CD4-positive, alpha-beta T cell (primary cell): Measurements from ENCODE around the gene DAD1. TPM values are rescaled to one million over a fixed set of nuclear protein-coding genes. Genes with fewer than 3 reads are reported as not detected.

Source experiments
- ATAC-seq: fragments of 200-7000 bp; cut with Tn5 transposase; one replicate; pipeline ENCODE4 v1.10.0; 2022; ENCODE audit warnings: mild to moderate bottlenecking; ENCODE audit not compliant: poor library complexity
- CTCF ChIA-PET: fragments of 350-600 bp; sonication (Branson Sonifier 250); formaldehyde crosslinking; loops from one replicate; lab custom pipeline; 2021; ENCODE audit warnings: antibody characterized with exemption, inconsistent platforms; lab: Charles Lee
- POLR2A ChIA-PET: fragments of 350-600 bp; sonication (Branson Sonifier 250); formaldehyde crosslinking; loops from one replicate; lab custom pipeline; 2021; ENCODE audit warnings: antibody characterized with exemption, inconsistent platforms; lab: Charles Lee
- DNase-seq, 14 experiments: peaks; one replicate each; pipeline ENCODE4 v3.0.0-alpha.2; 2013 to 2020; ENCODE audit warnings: mixed read lengths in 2 of 14
- H3K27ac ChIP-seq, 2 donors: one replicate each; pipeline versions ENCODE4 v1.5.1 to v1.7.0; 2013; ENCODE audit warnings: low read length in 2 of 2, low read depth in 1 of 2, mild to moderate bottlenecking in 1 of 2
- H3K27me3 ChIP-seq, 2 experiments: 1 replicate in 1 of 2; 2 replicates in 1 of 2; pipeline versions ENCODE4 v1.6.1 to v1.7.0; 2013; ENCODE audit warnings: low read length in 2 of 2, control low read depth in 1 of 2, mild to moderate bottlenecking in 1 of 2, moderate library complexity in 1 of 2; ENCODE audit not compliant: insufficient read depth in 2 of 2, control insufficient read depth in 1 of 2
- H3K36me3 ChIP-seq: one replicate; pipeline ENCODE4 v1.6.1; 2013; ENCODE audit warnings: low read length, control low read depth; ENCODE audit not compliant: insufficient read depth
- H3K4me1 ChIP-seq: one replicate; pipeline ENCODE4 v1.6.1; 2013; ENCODE audit warnings: low read length, control low read depth; ENCODE audit not compliant: insufficient read depth
- H3K4me3 ChIP-seq: one replicate; pipeline ENCODE4 v1.5.1; 2013; ENCODE audit warnings: mild to moderate bottlenecking, low read length, moderate library complexity
- H3K9me3 ChIP-seq, 2 experiments: 1 replicate in 1 of 2; 2 replicates in 1 of 2; pipeline versions ENCODE4 v1.6.1 to v1.7.0; 2013; ENCODE audit warnings: low read length in 2 of 2, mild to moderate bottlenecking in 2 of 2, control low read depth in 1 of 2, moderate library complexity in 1 of 2; ENCODE audit not compliant: control insufficient read depth in 1 of 2, insufficient read depth in 1 of 2
- H3K27ac Mint-ChIP-seq: one replicate; pipeline ENCODE4 v1.8.0; 2020; ENCODE audit warnings: mixed read lengths
- H3K27me3 Mint-ChIP-seq: one replicate; pipeline ENCODE4 v1.8.0; 2021; ENCODE audit warnings: mixed read lengths
- H3K36me3 Mint-ChIP-seq: one replicate; pipeline ENCODE4 v1.8.0; 2021; ENCODE audit warnings: low read depth, mixed read lengths
- H3K4me1 Mint-ChIP-seq: one replicate; pipeline ENCODE4 v1.8.0; 2021; ENCODE audit warnings: low read depth, mixed read lengths
- H3K4me3 Mint-ChIP-seq: one replicate; pipeline ENCODE4 v1.8.0; 2020; ENCODE audit warnings: mild to moderate bottlenecking, mixed read lengths
- H3K9me3 Mint-ChIP-seq: one replicate; pipeline ENCODE4 v1.8.0; 2020; ENCODE audit warnings: mixed read lengths
- intact Hi-C, 2 experiments: fragments of 100-400 bp; cut with DNase I in 1 of 2; cut with micrococcal nuclease in 1 of 2; formaldehyde crosslinking; loops; one replicate each; pipeline versions ENCODE4 v1.15.1 to v1.9.0; 2023 to 2025; cut with DNase I, micrococcal nuclease
- total RNA-seq, 174 experiments: library from RNA in 2 of 174; stranded (reverse) in 2 of 174; gene quantifications; one replicate each; pipeline ENCODE4 v1.2.3 and lab custom pipeline; 2021 to 2026
- TF ChIP-seq, protein P1 (sequence below): fragments of 200-600 bp; IDR thresholded peaks from one replicate; pipeline ENCODE4 v1.8.0; 2022; ENCODE audit warnings: antibody characterized with exemption, mild to moderate bottlenecking

The DAD1 gene
- total RNA-seq, 2 experiments from 2014 or later, result 41.8 to 44.1 TPM

DNA sequence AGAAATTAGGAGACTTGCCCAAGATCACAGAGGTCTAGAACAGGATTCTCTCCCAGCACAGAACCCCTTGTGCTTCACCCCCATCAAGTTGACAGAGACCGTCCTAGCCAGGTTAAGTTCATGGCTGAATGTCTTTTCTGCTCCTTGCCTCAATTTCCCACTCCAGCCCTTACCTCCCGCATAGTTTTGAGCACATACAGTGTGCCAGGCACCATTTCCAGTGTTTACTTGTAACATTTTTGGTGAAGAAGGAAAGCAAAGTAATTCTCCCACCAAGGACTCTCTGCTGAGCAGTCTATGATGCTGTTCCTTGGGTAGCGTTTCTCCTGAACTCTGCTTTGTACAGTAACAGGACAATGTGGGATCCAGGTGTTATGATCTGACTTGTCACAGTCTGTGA, 10.3 kb upstream of the DAD1 start:
- H3K4me3 Mint-ChIP-seq, result peak overlapping the region; percentile 98
- H3K27me3 Mint-ChIP-seq, result no peaks in the 10 kb centered on the region
- Histone ChIP-seq H3K27me3 (no peaks in the 10 kb centered on the region), H3K9me3 (no peaks in the 10 kb centered on the region), H3K36me3 (peaks cover 27% of the 10 kb centered on the region), H3K4me3 (peak overlapping the region; percentile 75), H3K4me1 (peaks cover 21% of the 10 kb centered on the region), H3K27ac (no peak overlapping the region)
- ChIA-PET POLR2A (interaction anchor here (1.0 to 5.6 kb wide), 5 partner anchors 10 to 272 kb away, joined by 4 to 82 read pairs (median 7); partner anchors contain the start of genes DAD1 and LRP10), CTCF (interaction anchor here (0.8 to 6.4 kb wide), 8 partner anchors 10 to 552 kb away, joined by 3 to 39 read pairs (median 4); partner anchors contain the start of gene DAD1)
- intact Hi-C loops, result no loop called here
- ATAC-seq (no peak), DNase-seq (no peak)
- peak overlapping the region; percentile 77 for H3K27ac Mint-ChIP-seq
- TF ChIP-seq, protein P1, sequence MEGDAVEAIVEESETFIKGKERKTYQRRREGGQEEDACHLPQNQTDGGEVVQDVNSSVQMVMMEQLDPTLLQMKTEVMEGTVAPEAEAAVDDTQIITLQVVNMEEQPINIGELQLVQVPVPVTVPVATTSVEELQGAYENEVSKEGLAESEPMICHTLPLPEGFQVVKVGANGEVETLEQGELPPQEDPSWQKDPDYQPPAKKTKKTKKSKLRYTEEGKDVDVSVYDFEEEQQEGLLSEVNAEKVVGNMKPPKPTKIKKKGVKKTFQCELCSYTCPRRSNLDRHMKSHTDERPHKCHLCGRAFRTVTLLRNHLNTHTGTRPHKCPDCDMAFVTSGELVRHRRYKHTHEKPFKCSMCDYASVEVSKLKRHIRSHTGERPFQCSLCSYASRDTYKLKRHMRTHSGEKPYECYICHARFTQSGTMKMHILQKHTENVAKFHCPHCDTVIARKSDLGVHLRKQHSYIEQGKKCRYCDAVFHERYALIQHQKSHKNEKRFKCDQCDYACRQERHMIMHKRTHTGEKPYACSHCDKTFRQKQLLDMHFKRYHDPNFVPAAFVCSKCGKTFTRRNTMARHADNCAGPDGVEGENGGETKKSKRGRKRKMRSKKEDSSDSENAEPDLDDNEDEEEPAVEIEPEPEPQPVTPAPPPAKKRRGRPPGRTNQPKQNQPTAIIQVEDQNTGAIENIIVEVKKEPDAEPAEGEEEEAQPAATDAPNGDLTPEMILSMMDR, result no peak
- H3K9me3 Mint-ChIP-seq, result no peaks in the 10 kb centered on the region
- H3K4me1 Mint-ChIP-seq, result peaks cover 24% of the 10 kb centered on the region
- H3K36me3 Mint-ChIP-seq, result peaks cover 38% of the 10 kb centered on the region

DNA sequence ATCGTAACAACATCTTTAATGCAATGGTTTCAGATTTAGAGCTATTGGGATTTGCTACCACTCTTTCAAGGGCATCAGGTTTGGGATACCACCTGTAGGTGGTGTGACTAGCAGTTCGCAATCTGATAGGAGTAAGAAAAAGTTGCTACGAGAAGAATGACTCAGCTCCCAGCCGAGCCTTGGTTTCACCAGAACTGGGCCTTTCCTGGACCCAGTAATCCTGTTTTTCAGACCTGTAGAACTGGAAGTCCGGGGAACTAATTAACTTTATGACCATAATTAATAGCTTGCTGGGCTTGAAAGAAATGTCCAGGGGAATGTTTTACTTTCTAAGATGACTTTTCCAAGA, 9.8 kb upstream of the DAD1 start:
- DNase-seq (peak in 5 of 14 experiments; percentile 6 to 64 (median 56)), ATAC-seq (peak; percentile 82)
- Mint-ChIP-seq H3K4me1 (peaks cover 24% of the 10 kb centered on the region), H3K27me3 (no peaks in the 10 kb centered on the region), H3K27ac (peak overlapping the region; percentile 77), H3K36me3 (peaks cover 37% of the 10 kb centered on the region), H3K4me3 (peak overlapping the region; percentile 98), H3K9me3 (no peaks in the 10 kb centered on the region)
- ChIA-PET CTCF (interaction anchor here (0.8 to 6.4 kb wide), 8 partner anchors 9 to 552 kb away, joined by 3 to 39 read pairs (median 4); partner anchors contain the start of gene DAD1), POLR2A (interaction anchor here (1.0 to 5.6 kb wide), 7 partner anchors 9 to 272 kb away, joined by 4 to 82 read pairs (median 7); partner anchors contain the start of genes DAD1, LRP10 and OXA1L)
- intact Hi-C loops, result no loop called here
- Histone ChIP-seq H3K4me1 (peaks cover 21% of the 10 kb centered on the region), H3K9me3 (no peaks in the 10 kb centered on the region), H3K27ac (peak overlapping the region in 1 of 2 donors; percentile 38), H3K4me3 (peak overlapping the region; percentile 75), H3K27me3 (no peaks in the 10 kb centered on the region), H3K36me3 (peaks cover 25% of the 10 kb centered on the region)
- TF ChIP-seq, protein P1, result peak; percentile 17

DNA sequence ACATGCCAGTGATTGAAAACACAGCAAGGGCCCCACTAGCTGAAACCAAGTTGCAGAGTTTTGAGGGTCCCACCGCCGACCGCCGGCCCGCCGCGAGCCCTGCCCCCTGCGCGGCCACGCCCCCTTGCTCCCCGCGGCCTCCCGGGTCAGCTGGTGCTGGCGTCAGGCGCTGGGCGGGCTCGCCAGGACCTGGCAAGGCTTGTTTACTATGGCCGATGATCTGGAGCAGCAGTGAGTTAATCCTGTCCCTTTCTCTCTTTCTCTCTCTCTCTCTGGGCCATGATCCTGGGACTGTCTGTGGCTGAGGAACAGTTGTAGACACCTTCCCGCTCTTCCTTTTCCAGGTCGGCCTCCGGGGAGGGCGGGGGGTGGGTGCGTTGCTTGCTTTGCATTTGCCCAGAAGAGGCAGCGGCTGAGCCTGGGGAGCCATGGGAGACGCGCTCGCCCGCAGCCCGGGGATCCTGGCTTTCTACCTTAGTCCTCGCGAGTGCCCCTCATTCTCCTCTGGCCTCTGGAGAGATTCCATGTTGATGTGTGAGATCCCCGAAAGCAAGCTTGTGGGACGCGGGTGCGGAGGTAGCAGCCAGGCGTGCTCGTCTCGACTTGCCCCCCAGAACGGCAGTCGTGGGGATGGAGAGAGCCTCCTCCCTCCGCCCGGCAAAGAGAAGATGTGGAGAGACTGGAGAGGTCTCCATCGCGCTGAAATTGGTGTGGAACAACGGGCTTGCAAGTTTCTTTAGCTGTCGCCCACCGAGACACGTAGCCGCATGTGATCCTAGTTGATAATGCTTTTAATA, 9.3 kb upstream of the DAD1 start, which contains the start of gene ABHD4:
ABHD4 (plus strand) TSS at position 202 of the 797 bp plus-strand sequence; CDS start at position 209, 7 bp downstream.
- no peaks in the 10 kb centered on the region for H3K9me3 ChIP-seq
- peak within 1 kb of the TSS; percentile 75 for H3K4me3 ChIP-seq
- no peaks in the 10 kb centered on the region for H3K27me3 Mint-ChIP-seq
- ATAC-seq, result peak; percentile 61
- H3K36me3 ChIP-seq, result peaks cover 19% of the 10 kb centered on the region
- intact Hi-C loops, result no loop called here
- CTCF ChIA-PET, result interaction anchor here (0.8 to 6.4 kb wide), 9 partner anchors 9 to 551 kb away, joined by 3 to 39 read pairs (median 4); partner anchors contain the start of gene DAD1
- peaks cover 24% of the 10 kb centered on the region for H3K4me1 Mint-ChIP-seq
- TF ChIP-seq, protein P1, result no peak
- H3K9me3 Mint-ChIP-seq, result no peaks in the 10 kb centered on the region
- H3K4me3 Mint-ChIP-seq, result peak within 1 kb of the TSS; percentile 98
- H3K27me3 ChIP-seq, result no peaks in the 10 kb centered on the region
- peak within 1 kb of the TSS; percentile 34 to 38 for H3K27ac ChIP-seq
- H3K36me3 Mint-ChIP-seq, result peaks cover 31% of the 10 kb centered on the region
- POLR2A ChIA-PET, result interaction anchor here (1.0 to 5.6 kb wide), 8 partner anchors 9 to 273 kb away, joined by 3 to 82 read pairs (median 7); partner anchors contain the start of genes DAD1, LRP10 and OXA1L
- peak within 1 kb of the TSS; percentile 77 for H3K27ac Mint-ChIP-seq
- peak; percentile 14 to 77 (median 50) for DNase-seq
- H3K4me1 ChIP-seq, result peaks cover 21% of the 10 kb centered on the region
